Measurements from ENCODE around the gene COL12A1. TPM values are rescaled to one million over a fixed set of nuclear protein-coding genes. Genes with fewer than 3 reads are reported as not detected.

COL12A1 gene
- total RNA-seq, 2 donors from 2014 or later: 0.13 to 0.64 TPM

GRCh38 chr6:75170691-75171560 is 34.9 kb downstream of the COL12A1 start:
- H3K36me3 Mint-ChIP-seq (ENCODE audit: low read depth): no peaks in the 10 kb centered on the region
- Histone ChIP-seq H3K27ac (ENCODE audit: low read depth, low read length) (no peak overlapping the region), H3K36me3 (ENCODE audit: control insufficient read depth, insufficient read depth, low read length) (no peaks in the 10 kb centered on the region), H3K27me3 (ENCODE audit: control insufficient read depth, insufficient read depth, low read length, poor library complexity, severe bottlenecking) (no peaks in the 10 kb centered on the region), H3K9ac (ENCODE audit: extremely low read depth, low read length, poor library complexity, severe bottlenecking) (no peak overlapping the region), H3K9me3 (ENCODE audit: control insufficient read depth, low read length) (no peaks in the 10 kb centered on the region), H3K4me3 (ENCODE audit: low read length) (no peak overlapping the region), H3K4me1 (ENCODE audit: control insufficient read depth, insufficient read depth, low read length) (no peaks in the 10 kb centered on the region)
- no peak for DNase-seq
- 89% methylated on average over 2 of the region's 2 CpGs; no CpG with 5 or more reads in 1 of the 2 experiments for WGBS, 2 experiments (ENCODE audit: insufficient coverage in 1 of 2, insufficient read length in 1 of 2)
- no peaks in the 10 kb centered on the region for H3K27me3 Mint-ChIP-seq (ENCODE audit: insufficient read depth)
- no peaks in the 10 kb centered on the region for H3K9me3 Mint-ChIP-seq
- H3K4me3 Mint-ChIP-seq: no peak overlapping the region
- no peak for TF ChIP-seq CTCF (conservative IDR thresholded peaks at IDR 0.05)
- peaks cover 3% of the 10 kb centered on the region for H3K4me1 Mint-ChIP-seq
- H3K27ac Mint-ChIP-seq: no peak overlapping the region

- H3K4me1 ChIP-seq (ENCODE audit: control insufficient read depth, insufficient read depth, low read length): no peaks in the 10 kb centered on the region
- H3K27me3 ChIP-seq (ENCODE audit: control insufficient read depth, insufficient read depth, low read length, poor library complexity, severe bottlenecking): no peaks in the 10 kb centered on the region
- H3K27me3 Mint-ChIP-seq (ENCODE audit: insufficient read depth): no peaks in the 10 kb centered on the region
- H3K4me3 Mint-ChIP-seq: no peak overlapping the region
- peaks cover 3% of the 10 kb centered on the region for H3K4me1 Mint-ChIP-seq
- DNase-seq: no peak
- no peak overlapping the region for H3K9ac ChIP-seq (ENCODE audit: extremely low read depth, low read length, poor library complexity, severe bottlenecking)
- no peak overlapping the region for H3K27ac Mint-ChIP-seq
- no peak overlapping the region for H3K4me3 ChIP-seq (ENCODE audit: low read length)
- H3K36me3 Mint-ChIP-seq (ENCODE audit: low read depth): no peaks in the 10 kb centered on the region
- no peaks in the 10 kb centered on the region for H3K36me3 ChIP-seq (ENCODE audit: control insufficient read depth, insufficient read depth, low read length)
- 92 to 100% methylated on average over 1 to 2 of the region's 2 CpGs for WGBS, 2 experiments (ENCODE audit: insufficient coverage in 1 of 2, insufficient read length in 1 of 2)
- no peak overlapping the region for H3K27ac ChIP-seq (ENCODE audit: low read depth, low read length)
- H3K9me3 ChIP-seq (ENCODE audit: control insufficient read depth, low read length): no peaks in the 10 kb centered on the region
- TF ChIP-seq CTCF (conservative IDR thresholded peaks at IDR 0.05): no peak
- H3K9me3 Mint-ChIP-seq: no peaks in the 10 kb centered on the region
Observed at GRCh38 chr6:75169689-75170586, 35.9 kb downstream of the COL12A1 start.

GRCh38 chr6:75167851-75168250 is 38.0 kb downstream of the COL12A1 start:
- Histone ChIP-seq H3K9ac (ENCODE audit: extremely low read depth, low read length, poor library complexity, severe bottlenecking) (no peak overlapping the region), H3K27ac (ENCODE audit: low read depth, low read length) (no peak overlapping the region), H3K4me1 (ENCODE audit: control insufficient read depth, insufficient read depth, low read length) (no peaks in the 10 kb centered on the region), H3K27me3 (ENCODE audit: control insufficient read depth, insufficient read depth, low read length, poor library complexity, severe bottlenecking) (no peaks in the 10 kb centered on the region), H3K36me3 (ENCODE audit: control insufficient read depth, insufficient read depth, low read length) (no peaks in the 10 kb centered on the region), H3K4me3 (ENCODE audit: low read length) (no peak overlapping the region), H3K9me3 (ENCODE audit: control insufficient read depth, low read length) (no peaks in the 10 kb centered on the region)
- no peak overlapping the region for H3K27ac Mint-ChIP-seq
- no peaks in the 10 kb centered on the region for H3K36me3 Mint-ChIP-seq (ENCODE audit: low read depth)
- no peak for TF ChIP-seq CTCF (conservative IDR thresholded peaks at IDR 0.05)
- H3K9me3 Mint-ChIP-seq: no peaks in the 10 kb centered on the region
- H3K27me3 Mint-ChIP-seq (ENCODE audit: insufficient read depth): no peaks in the 10 kb centered on the region
- 92% methylated on average over 1 of the region's 2 CpGs; no CpG with 5 or more reads in 1 of the 2 experiments for WGBS, 2 experiments (ENCODE audit: insufficient coverage in 1 of 2, insufficient read length in 1 of 2)
- peaks cover 3% of the 10 kb centered on the region for H3K4me1 Mint-ChIP-seq
- DNase-seq: no peak
- H3K4me3 Mint-ChIP-seq: no peak overlapping the region
